ENCODE measurements around the gene CHST11.

CHST11 gene

DNA sequence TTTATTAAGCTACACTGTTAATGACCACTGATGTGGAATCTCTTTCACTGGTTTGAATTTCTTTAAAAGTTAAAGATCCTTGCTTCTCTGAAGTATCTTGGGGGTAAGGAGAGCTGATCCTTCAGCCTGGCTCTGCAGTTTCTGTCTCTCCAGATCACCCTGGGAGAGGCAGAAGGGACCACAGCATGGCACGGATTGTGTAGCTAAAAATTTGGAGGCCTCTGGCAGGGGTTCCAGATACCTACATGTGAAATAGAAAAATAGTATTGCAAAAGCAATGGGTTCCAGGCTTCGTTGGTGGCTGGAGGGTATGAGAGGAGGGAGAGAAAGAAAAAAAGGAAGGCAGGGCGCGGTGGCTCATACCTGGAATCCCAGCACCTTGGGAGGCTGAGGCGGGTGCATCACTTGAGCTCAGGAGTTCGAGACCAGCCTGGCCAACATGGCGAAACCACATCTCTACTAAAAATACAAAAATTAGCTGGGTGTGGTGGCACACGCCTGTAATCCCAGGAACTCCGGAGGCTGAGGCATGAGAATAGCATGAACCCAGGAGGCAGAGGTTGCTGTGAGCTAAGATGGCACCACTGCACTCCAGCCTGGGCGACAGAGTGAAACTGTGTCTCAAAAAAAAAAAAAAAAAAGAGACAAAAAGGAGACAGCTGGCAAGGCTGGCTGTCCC lies 3.4 kb downstream of the CHST11 start:
- DNase-seq (ENCODE audit: low read depth, low spot score) = no peak

DNA sequence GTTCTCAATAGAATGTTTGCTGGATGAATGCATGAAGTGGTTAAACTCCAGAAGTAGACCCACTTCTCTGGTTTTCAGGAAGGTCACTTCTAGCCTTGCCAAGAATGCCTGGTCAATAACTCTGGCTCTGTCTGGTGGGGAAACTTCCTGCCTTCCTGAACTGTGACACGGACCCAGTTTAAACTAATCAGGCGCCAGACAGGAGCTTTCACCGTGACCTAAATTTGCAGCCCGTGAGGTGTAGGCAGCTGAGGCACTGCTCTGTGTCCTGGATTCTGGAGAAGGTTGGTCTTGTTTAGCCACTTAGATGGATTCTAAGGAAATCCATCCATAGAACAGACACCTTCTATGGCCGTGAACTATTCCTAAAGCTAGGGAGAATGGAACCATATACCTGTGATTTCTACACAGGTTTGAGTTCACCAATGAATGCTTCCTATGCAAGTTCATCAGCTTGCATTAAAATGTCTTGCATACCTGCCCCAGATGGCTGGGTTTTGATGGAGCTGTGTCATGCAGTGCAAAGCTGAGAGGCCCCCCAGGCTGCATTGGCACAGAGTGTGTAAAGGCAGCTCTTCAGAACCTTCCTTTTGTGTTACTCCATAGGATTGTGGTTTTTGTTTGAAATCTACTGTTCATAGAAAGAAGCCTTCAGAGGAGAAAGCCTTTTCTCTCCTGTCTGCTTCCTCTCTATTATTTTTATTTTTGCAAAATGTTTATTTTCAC lies 4.4 kb downstream of the CHST11 start:
- no peak for DNase-seq (ENCODE audit: low read depth, low spot score)

DNA sequence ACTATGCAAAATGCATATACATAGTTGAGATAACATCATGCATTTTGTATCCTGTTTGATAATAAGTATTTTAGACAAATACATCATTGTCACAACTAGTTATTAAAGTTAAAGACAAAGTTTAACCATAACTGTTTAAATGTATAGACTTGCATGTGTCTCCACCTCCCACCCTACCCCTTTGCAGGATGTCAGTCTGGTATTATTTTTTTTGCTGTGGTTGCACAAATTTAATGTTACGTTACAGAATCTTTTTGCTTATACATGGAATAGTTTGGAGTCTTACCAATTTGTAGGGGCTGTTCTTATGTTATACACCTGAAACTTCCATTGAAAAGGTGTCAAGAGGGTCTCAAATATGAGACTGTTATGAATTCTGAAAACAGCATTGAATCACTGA lies 5.6 kb downstream of the CHST11 start:
- no peak for DNase-seq (ENCODE audit: low read depth, low spot score)

DNA sequence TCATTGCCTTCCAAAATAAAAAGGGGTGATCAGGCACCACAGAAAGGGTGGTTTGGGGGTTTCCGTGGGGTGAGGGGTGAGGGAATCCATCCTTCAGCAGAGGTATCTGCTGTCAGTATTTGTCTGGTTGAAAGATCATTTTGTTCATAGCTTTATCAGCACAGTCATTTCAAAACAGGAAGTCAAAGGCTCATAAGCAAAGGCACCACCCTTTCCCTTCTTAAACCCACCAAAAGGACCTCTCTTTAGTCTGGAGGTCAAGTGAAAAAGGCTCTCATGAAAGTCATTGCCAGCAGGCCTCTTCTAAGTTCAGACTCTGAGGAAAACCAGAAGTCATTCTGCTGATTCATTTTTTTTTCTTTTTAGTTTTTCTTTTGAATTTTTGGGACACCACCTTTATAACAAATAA lies 6.2 kb downstream of the CHST11 start:
- no peak for DNase-seq (ENCODE audit: low read depth, low spot score)

DNA sequence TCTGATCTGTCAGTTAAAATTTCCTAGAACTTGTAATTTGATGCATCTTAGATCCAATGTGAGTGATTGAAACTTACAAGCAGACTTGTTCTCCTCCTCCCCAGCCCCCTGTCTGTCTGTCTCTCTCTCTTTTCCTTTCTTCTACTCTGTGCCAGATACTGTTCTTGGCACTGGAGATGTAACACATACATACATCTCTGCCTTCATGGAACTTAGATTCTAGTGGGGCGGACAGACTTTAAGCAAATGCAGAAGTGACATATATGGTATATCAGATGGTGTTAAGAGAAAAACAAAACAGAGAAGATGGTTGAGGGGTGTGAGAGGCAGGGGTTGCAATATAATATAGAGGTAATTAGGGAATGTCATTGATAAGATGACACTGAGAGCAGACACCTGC lies 6.6 kb downstream of the CHST11 start:
- DNase-seq (ENCODE audit: low read depth, low spot score) = no peak

DNA sequence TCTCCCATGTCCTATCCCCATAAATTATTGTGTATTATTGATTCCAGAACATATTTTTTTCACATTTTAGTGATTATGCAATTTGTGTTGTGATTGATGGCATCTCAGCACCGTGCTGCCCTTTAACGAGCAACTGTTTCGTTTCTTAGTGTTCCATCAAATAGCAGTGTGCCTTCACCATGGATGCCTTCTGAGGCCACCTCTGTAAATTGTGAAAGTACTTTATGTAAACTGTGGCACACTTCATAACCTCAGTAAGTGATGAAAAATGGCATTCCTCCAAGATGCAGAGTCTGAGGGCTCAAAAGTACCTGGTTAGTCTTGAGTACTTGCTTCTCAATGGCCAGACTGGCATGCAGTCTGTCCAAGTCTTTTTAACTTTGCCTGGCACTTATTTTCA lies 8.2 kb downstream of the CHST11 start:
- no peak for DNase-seq (ENCODE audit: low read depth, low spot score)

DNA sequence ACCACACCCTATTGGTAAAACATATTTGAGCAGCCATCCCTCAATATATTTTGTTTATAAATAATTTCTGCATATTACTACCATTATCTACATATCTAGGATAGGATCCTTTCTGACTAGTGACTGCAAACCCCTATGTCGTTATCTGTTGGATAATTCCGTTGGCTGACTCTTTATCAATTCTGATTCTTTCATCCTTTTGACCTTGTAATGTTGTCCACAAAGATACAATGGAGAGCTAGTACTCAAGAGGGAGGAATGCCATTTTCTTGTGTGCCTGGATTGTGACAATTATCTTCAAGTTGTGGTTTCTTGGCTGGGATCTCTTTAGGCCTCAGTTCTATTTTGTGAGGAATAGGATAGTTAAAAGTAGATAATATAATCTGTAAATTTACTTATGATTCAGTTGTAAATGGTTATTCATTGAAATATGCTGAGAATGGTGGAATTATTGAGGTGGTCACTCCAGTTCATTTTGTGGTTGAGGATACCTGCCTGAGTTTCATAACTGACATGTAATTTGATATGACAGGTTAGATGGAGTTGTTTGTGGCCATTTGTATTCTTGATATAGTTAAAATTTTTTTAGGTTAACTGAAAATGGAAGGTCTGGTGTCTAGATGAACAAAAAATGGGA lies 10.1 kb downstream of the CHST11 start:
- DNase-seq (ENCODE audit: low read depth, low spot score) = no peak

DNA sequence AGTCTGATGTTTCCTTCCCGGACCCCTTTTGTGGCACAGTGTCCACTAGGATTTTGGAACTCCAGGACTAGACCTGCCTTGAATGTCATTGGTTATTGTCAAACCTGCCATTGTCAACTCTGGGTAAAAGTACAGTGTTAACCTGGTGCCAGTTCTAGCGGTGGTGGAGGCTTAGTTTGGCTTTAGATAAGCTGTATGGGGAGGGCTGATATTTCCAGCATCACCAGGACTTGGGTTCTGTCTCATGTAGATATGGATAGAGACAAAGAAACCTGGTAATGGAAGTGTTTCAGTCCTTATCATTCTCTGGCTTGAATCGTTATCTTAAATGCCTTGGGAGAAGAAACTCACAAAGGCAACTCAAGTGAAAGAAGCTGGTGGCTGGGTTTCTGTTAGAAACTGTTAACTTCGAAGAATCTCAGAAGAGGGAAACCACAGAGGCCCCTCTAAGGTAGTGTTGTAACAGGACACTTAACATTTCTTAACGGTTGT lies 10.6 kb downstream of the CHST11 start:
- DNase-seq (ENCODE audit: low read depth, low spot score) = no peak

DNA sequence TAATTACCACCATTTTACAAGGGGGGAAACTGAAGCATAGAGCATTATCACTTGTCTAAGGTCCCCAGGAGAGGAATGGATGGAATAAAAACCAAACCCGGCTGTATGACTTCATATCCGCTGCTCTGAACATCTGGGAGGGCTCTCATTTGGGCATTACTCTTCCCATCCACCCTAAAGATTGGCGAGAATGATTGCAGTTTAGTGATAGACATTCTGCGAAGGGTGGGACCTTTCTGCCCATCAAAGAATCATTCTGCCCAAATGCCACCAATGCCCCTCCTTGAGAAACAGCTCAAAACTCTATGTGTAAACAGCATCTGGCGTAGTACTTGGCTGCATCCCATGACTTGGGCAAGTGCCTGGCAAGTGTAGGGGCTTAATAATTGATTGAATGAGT lies 11.6 kb downstream of the CHST11 start:
- no peak for DNase-seq (ENCODE audit: low read depth, low spot score)

DNA sequence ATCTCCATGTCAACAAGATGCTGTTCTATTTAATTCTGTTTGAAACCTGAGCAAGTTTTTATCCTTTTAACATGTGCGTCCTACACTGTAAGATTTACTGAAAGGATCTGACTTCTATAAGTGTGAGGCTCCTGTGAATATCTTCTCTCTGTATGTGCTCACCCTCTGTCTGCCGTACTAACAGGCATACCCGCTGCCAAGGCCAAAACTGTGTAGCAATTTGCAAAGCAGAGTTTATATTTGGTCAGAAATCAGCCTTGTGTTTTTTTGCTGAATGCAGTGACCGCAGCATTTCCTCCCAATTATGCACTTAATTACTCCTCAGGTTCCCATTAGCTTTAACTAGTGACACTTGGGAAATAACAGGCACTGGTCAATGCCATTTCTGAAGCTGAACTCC lies 12.3 kb downstream of the CHST11 start:
- no peak for DNase-seq (ENCODE audit: low read depth, low spot score)

DNA sequence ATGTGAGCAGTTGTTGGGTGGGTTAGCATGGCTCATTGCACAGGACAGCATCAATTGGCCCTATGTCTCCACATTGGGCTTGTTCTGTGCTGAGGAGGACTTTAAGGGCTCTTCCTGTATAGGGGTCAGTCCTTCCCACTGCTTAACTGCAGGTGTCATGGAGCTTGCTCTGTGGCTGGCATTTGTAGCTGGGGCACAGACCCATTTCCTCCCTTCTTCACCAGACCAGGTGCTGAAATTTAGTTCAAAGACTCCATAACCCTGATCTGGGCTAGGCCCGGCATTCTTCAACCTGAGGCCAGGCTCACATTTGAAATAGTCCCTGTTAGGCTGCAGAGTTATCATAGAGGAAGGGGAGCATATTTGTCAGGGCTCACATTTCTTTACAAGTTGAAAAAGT lies 12.8 kb downstream of the CHST11 start:
- DNase-seq (ENCODE audit: low read depth, low spot score) = no peak

DNA sequence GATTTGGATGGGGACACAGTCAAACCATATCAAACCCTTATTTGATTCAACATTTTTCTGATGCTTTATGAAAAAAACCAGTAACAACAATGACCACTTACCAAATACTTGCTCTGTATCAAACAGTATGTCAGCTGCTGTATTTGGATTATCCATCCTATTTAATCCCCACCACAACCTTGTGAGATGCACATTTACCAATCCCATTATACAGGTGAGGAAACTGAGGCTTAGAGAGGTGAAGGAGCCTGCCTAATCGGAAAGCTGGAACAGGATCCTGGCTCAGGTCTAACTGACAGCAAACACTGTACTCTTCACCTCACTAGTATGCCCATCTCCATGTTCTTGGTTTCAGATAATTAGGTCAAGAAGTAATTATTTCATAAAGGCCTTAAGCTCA lies 13.8 kb downstream of the CHST11 start:
- no peak for DNase-seq (ENCODE audit: low read depth, low spot score)

DNA sequence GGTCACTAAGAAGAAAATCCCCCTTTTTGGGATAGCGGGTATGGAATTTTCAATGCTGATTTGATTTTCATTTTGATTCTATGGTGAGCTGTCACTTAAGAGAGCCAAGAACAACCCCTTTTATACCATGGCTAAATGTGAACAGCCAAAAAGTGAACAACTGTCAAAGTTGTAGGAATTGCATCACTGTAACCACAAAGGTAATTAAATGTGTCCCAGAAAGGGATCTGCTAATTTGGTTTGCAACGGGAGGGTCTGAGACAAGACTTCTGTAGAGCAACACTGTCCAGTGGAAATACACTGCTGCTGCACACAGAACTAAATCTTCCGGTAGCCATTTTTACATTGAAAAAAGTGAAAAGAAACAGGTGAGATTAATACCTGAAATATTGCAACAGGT lies 14.6 kb downstream of the CHST11 start:
- DNase-seq (ENCODE audit: low read depth, low spot score) = no peak

DNA sequence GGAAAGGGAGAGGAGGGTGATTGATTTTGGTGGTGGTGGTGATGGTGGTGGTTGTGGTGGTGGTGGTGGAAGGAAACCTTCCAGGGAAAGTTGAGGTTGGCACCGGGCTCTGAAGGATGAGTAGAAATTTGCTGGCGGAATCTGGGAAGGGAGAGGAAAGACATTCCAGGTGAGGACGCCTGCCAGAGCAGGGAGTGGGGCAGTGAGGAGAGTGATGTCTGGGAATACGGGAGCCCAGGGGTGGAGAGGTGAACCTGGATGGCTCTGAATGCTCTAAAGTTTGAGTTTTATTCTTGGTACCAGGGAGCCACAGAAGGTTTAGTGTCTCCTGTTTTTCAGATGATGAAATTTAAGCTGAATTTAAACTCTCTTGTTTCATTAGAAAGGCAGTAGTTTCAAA lies 16.0 kb downstream of the CHST11 start:
- DNase-seq (ENCODE audit: low read depth, low spot score) = no peak

DNA sequence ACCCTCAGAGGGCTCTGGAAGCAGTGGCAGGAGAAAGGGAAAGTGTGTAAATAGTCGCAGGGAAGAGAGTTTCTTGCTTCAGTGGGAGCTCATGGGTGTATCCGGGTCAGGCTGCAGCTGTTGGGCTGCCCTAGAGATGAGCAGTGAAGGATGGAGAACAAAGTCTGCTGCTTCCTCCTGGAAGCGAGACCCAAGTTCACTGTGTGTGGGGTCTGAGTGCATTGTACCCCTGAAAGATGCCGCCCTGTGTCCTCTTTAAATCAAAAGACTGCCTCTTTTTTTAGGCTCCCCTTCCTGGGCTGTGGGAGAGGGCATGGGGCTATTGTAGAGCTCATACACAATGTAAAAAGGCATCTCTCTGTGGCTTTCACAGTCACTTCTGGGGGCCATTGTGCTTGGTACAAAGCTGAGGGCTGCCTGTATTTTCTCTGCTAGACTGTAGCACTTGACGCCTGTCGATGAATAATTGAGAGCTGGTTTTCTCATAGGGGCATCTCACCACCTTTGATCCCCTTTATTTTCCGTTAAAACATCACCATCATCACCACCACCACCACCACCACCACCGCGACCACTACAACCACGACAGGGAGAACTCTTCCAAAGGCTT lies 16.7 kb downstream of the CHST11 start:
- DNase-seq (ENCODE audit: low read depth, low spot score) = no peak

DNA sequence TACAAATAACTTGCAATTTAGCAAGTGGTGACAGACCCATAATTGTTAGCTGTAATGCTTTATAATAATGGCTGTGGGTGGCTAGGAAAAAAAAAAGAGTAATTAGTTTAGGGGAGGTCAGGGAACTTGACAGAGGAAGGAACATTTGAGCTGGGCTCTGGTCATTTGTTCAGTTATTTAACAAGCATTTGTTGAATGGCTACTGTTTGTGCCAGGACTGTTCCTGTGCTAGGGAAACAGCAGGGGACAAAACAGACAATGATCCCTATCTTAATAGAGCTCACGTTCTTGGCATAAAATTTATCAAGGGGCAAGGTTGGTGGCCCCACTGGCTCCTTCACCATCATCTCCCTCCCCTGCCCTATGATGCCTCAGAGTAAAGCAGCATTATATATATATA lies 18.5 kb downstream of the CHST11 start:
- DNase-seq (ENCODE audit: low read depth, low spot score) = no peak

DNA sequence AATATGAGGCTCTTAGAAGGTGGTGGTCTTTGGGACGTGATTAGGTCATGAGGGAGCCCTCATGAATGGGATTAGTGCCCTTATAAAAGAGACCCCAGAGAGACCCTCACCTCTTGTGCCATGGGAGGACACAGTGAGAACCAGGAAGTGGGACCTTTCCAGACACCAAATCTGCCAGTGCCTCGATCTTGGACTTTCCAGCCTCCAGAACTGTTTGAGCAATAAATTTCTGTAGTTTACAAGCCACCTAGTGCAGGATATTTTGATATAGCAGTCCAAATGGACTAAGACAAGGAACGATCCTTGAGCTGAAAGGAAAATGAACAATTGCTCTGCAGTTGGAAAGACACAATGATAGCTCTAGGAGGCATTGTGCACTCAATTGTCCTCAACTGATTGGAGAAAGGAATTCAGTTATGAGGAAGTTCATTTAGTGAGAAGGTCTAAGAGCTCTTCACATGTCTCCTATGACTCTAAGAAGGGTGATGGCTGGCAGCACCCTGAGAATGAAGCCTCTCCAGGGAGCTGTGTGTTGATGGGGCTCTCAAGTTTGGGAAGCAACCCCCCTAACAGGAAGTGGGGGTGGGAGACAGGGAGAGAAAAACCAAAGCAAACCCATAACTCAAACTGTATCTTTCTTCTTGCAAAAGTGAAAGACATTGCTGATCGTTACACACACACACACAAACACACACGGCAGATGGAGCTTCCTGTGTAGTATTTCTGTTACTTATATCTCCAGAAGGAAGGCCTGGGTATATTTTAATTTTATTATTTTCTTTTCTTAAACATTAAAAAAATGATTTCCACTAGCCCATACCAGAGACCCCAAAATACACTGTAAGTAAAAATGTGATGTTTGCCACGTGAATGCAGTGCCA lies 21.0 kb downstream of the CHST11 start:
- DNase-seq (ENCODE audit: low read depth, low spot score) = no peak

DNA sequence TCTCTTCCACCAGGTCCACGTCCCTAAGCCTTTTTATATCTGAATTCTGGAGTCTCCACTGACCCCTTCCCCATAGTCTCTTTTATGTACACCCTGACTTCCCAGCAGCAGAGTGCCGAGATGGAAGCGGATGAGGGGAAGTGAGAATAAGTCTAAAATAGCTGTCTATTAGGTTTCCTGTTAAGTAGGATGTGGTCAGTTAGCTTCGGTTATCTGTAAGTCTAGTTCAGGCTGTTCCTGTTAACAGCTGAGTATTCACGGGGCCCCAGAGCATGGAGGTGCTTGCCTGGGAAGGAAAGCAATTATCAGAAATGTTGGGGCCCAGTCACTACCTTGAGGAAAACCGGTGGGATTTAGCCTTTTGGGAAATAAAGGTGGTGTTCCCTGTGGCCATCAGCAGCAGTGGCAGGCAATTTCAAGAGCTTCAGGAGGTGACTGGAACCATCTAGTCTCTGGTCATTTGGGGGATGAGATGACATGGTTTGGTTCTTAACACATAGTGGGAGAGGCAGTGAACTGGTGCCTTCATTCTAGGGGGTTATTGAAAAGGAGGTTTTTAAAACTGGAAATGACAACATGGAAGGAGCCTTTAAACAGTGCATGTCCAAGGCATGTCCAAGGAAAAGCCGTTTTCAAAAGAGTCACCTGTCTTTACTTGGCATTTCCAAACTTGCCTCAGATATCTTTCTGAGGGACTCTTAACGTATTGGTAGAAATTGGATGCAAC lies 21.8 kb downstream of the CHST11 start:
- no peak for DNase-seq (ENCODE audit: low read depth, low spot score)

DNA sequence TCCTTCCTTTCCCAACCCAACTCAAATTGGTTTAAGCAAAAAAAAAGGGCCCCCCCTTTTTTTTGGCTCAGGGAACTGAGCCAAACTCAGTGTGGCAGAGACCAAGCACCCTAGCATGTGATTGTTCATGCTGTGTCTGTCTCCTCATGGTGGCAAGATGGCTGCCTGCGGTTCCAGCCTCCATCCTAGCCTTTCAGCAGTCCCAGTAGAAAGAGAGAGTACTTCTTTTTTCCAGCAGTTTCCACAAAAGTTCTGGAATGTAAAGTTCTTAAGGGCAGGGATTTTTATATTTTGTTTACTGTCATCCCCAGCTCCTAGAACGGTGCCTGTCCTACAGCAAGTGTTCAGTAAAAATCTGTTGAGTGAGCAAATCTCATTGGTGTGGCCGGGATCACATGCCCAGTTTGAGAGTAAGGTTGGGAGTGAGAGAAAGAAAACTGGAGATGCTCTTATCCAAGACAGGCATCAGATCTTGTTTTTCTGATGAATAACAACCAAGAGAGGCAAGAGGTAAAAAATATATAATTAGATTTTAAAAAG lies 22.4 kb downstream of the CHST11 start:
- no peak for DNase-seq (ENCODE audit: low read depth, low spot score)

DNA sequence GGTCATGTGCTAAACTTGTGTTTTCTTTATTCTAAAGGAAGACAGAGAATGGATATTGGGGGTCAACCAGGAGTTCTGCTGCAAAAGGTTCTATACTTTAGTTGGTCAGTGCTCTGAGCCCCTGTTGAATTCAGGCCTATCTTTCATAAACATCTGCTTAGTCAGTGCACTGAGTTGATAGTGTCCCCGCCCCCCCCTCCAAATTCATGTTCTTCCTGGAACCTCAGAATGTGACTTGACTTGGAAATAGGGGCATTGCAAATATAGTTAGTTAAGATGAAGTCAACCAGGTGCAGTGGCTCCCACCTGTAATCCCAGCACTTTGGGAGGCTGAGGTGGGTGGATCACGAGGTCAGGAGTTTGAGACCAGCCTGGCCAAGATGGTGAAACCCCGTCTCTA lies 23.3 kb downstream of the CHST11 start:
- DNase-seq (ENCODE audit: low read depth, low spot score) = no peak

All from smooth muscle cell of the brain vasculature (primary cell).